Measurements from ENCODE around the gene LIAS. TPM values are rescaled to one million over a fixed set of nuclear protein-coding genes. Genes with fewer than 3 reads are reported as not detected.
"Not testable (repeated sequence)": the region's sequence is repeated elsewhere in the genome, so short reads cannot be mapped to it uniquely, and the experiment has no call there.

LIAS gene
- total and polyA plus RNA-seq, 7 donors, result 16.2 to 25.6 (median 18.8) TPM

- peak overlapping the region; percentile 99 for H3K27ac ChIP-seq
- peaks cover 23 to 77% of the 10 kb centered on the region in 2 donors for H3K36me3 ChIP-seq (ENCODE audit: insufficient read depth in 1 of 2, low read depth in 1 of 2)
- H3K27me3 ChIP-seq (ENCODE audit: insufficient read depth in 3 of 3, low read length in 2 of 3), result no peaks in the 10 kb centered on the region
- intact Hi-C loops (cut with DNase I), result loop anchor here in 1 of 2 donors (5.0 kb wide), 1 partner anchor 180 kb away; the partner anchor contains the start of gene SMIM14
- H3K4me1 ChIP-seq, result peaks cover 24% of the 10 kb centered on the region
- 72 to 78% (median 74%) methylated on average over 10 of the region's 10 CpGs for WGBS, 3 donors
- DNase-seq (no peak), ATAC-seq (no peak)
- peak overlapping the region; percentile 100 for H3K4me3 ChIP-seq
- TF ChIP-seq CTCF (IDR thresholded peaks at IDR 0.05), result no peak
- no peaks in the 10 kb centered on the region for H3K9me3 ChIP-seq
Measured at GRCh38 chr4:39456946-39457763, 1.7 kb upstream of the LIAS start.

- peak; percentile 1 to 22 (median 6) for ATAC-seq
Measured at GRCh38 chr4:39458161-39458504, 723 bp upstream of the LIAS start.

GRCh38 chr4:39464886-39465501 lies 6.1 kb downstream of the LIAS start:
- Histone ChIP-seq H3K9me3 (no peaks in the 10 kb centered on the region), H3K4me3 (no peak overlapping the region), H3K4me1 (no peaks in the 10 kb centered on the region), H3K27ac (no peak overlapping the region), H3K27me3 (ENCODE audit: insufficient read depth in 3 of 3, low read length in 2 of 3) (no peaks in the 10 kb centered on the region), H3K36me3 (ENCODE audit: insufficient read depth in 1 of 2, low read depth in 1 of 2) (peaks cover 12 to 81% of the 10 kb centered on the region in 2 donors)
- no peak for TF ChIP-seq CTCF (IDR thresholded peaks at IDR 0.05)
- no peak for DNase-seq
- no peak for ATAC-seq
- WGBS, 3 donors, result 35 to 43% (median 41%) methylated on average over 2 of the region's 2 CpGs
- intact Hi-C loops (cut with DNase I), result loop anchor here (5.0 to 10.0 kb wide), 2 partner anchors 510 to 842 kb away; partner anchors contain the start of gene PDS5A (in 1 of the 2)

More at GRCh38 chr4:39458161-39458504, 723 bp upstream of the LIAS start:
- intact Hi-C loops (cut with DNase I), result loop anchor here in 1 of 2 donors (5.0 kb wide), 1 partner anchor 179 kb away; the partner anchor contains the start of gene SMIM14
- peak overlapping the region; percentile 100 for H3K4me3 ChIP-seq
- H3K27me3 ChIP-seq (ENCODE audit: insufficient read depth in 3 of 3, low read length in 2 of 3); H3K9me3 ChIP-seq; DNase-seq: not testable (repeated sequence)
- H3K4me1 ChIP-seq, result peaks cover 24% of the 10 kb centered on the region
- peaks cover 21 to 77% of the 10 kb centered on the region in 2 donors for H3K36me3 ChIP-seq (ENCODE audit: insufficient read depth in 1 of 2, low read depth in 1 of 2)
- WGBS, 3 donors, result 1 to 2% (median 1%) methylated on average over 13 of the region's 13 CpGs
- H3K27ac ChIP-seq, result peak overlapping the region; percentile 99

- ATAC-seq, result no peak
- no peak for TF ChIP-seq CTCF (IDR thresholded peaks at IDR 0.05)
- intact Hi-C loops (cut with DNase I), result loop anchor here (5.0 to 10.0 kb wide), 2 partner anchors 508 to 841 kb away; partner anchors contain the start of gene PDS5A (in 1 of the 2)
- Histone ChIP-seq H3K27ac (no peak overlapping the region), H3K4me1 (no peaks in the 10 kb centered on the region), H3K4me3 (no peak overlapping the region), H3K27me3 (ENCODE audit: insufficient read depth in 3 of 3, low read length in 2 of 3) (no peaks in the 10 kb centered on the region), H3K36me3 (ENCODE audit: insufficient read depth in 1 of 2, low read depth in 1 of 2) (peaks cover 6 to 87% of the 10 kb centered on the region in 2 donors), H3K9me3 (no peaks in the 10 kb centered on the region)
- WGBS, 3 donors, result 36 to 51% (median 41%) methylated on average over 4 of the region's 4 CpGs
- no peak for DNase-seq
Measured at GRCh38 chr4:39466747-39467146, 7.9 kb downstream of the LIAS start.

GRCh38 chr4:39467464-39467863 lies 8.6 kb downstream of the LIAS start:
- no peak for TF ChIP-seq CTCF (IDR thresholded peaks at IDR 0.05)
- DNase-seq, result no peak
- H3K36me3 ChIP-seq (ENCODE audit: insufficient read depth in 1 of 2, low read depth in 1 of 2), result peaks cover 6 to 87% of the 10 kb centered on the region in 2 donors

More at GRCh38 chr4:39467464-39467863, 8.6 kb downstream of the LIAS start:
- H3K4me3 ChIP-seq, result no peak overlapping the region
- intact Hi-C loops (cut with DNase I), result loop anchor here (5.0 to 10.0 kb wide), 2 partner anchors 507 to 840 kb away; partner anchors contain the start of gene PDS5A (in 1 of the 2)
- no peak for ATAC-seq
- 93% methylated on average over 4 of the region's 4 CpGs for WGBS, 3 donors
- no peaks in the 10 kb centered on the region for H3K27me3 ChIP-seq (ENCODE audit: insufficient read depth in 3 of 3, low read length in 2 of 3)
- H3K27ac ChIP-seq, result no peak overlapping the region
- H3K4me1 ChIP-seq, result no peaks in the 10 kb centered on the region
- no peaks in the 10 kb centered on the region for H3K9me3 ChIP-seq

Measured in psoas muscle (tissue), 8 donors.